Smooth muscle cell (in vitro differentiated cells): ENCODE results near the gene HOXB7. TPM values are rescaled to one million over a fixed set of nuclear protein-coding genes. Genes with fewer than 3 reads are reported as not detected.

Experiments used
- DNase-seq: peaks from one replicate; lab custom pipeline; 2025; ENCODE audit not compliant: unreplicated experiment; lab: John Stamatoyannopoulos, UW
- H2AFZ ChIP-seq: fragments of 200-600 bp; sonication (generic); 2 replicates; pipeline ENCODE4 v1.6.0; 2016; ENCODE audit warnings: antibody characterized with exemption, low read depth, mild to moderate bottlenecking
- H3F3A ChIP-seq: fragments of 200-600 bp; sonication (generic); 2 replicates; pipeline ENCODE4 v1.6.0; 2017; ENCODE audit warnings: antibody characterized with exemption, low read depth
- H3K27ac ChIP-seq: fragments of 200-600 bp; sonication (generic); 2 replicates; pipeline ENCODE4 v1.5.1; 2016; ENCODE audit warnings: low read depth, mild to moderate bottlenecking
- H3K27me3 ChIP-seq: fragments of 200-600 bp; sonication (generic); 2 replicates; pipeline ENCODE4 v1.6.1; 2016; ENCODE audit warnings: low read depth, mild to moderate bottlenecking
- H3K36me3 ChIP-seq: fragments of 200-600 bp; sonication (generic); 2 replicates; pipeline ENCODE4 v1.5.1; 2016; ENCODE audit warnings: low read depth
- H3K4me1 ChIP-seq: fragments of 200-600 bp; sonication (generic); 2 replicates; pipeline ENCODE4 v1.5.1; 2016; ENCODE audit warnings: low read depth
- H3K4me2 ChIP-seq: fragments of 200-600 bp; sonication (generic); 2 replicates; pipeline ENCODE4 v1.6.0; 2016; ENCODE audit warnings: mild to moderate bottlenecking
- H3K4me3 ChIP-seq: fragments of 200-600 bp; sonication (generic); 2 replicates; pipeline ENCODE4 v1.5.1; 2016; ENCODE audit warnings: mild to moderate bottlenecking
- H3K79me2 ChIP-seq: fragments of 200-600 bp; sonication (generic); 2 replicates; pipeline ENCODE4 v1.6.0; 2016; ENCODE audit warnings: low read depth, mild to moderate bottlenecking
- H3K9ac ChIP-seq: fragments of 200-600 bp; sonication (generic); 2 replicates; pipeline ENCODE4 v1.6.0; 2016; ENCODE audit warnings: low read depth
- H3K9me3 ChIP-seq: fragments of 200-600 bp; sonication (generic); replicated peaks from 2 replicates; pipeline ENCODE4 v1.5.1; 2016; ENCODE audit warnings: low read depth
- H4K20me1 ChIP-seq: fragments of 200-600 bp; sonication (generic); 2 replicates; pipeline ENCODE4 v1.6.0; 2016; ENCODE audit warnings: low read depth
- CTCF ChIP-seq: fragments of 200-600 bp; sonication (generic); IDR thresholded peaks from 2 replicates; pipeline ENCODE4 v1.5.1; 2017; ENCODE audit warnings: borderline replicate concordance, mild to moderate bottlenecking, antibody characterized with exemption; ENCODE audit not compliant: insufficient read depth, poor library complexity, severe bottlenecking
- WGBS: methylation state at CpG from one replicate; pipeline ENCODE4 v1.1.7; 2016; ENCODE audit warnings: low lambda C conversion rate; 5-methylcytosine and 5-hydroxymethylcytosine counted together
- polyA plus RNA-seq: library from polyadenylated mRNA; unstranded; fragments of >200 nt; fragmentation: Nextera tagmentation; extraction: Ambion mirVana; gene quantifications from 2 replicates; pipeline ENCODE4 v1.2.1, GENCODE V29; 2016
- total RNA-seq: library from RNA; depleted of rRNA; stranded (reverse); fragments of >200 nt; gene quantifications from 2 replicates; pipeline ENCODE4 v1.2.3, GENCODE V29; 2014

The HOXB7 gene
- total and polyA plus RNA-seq, 2 experiments from 2014 or later, result 16.1 to 29.7 TPM

GRCh38 chr17:48612854-48613691, 2.3 kb upstream of the HOXB7 start:
- H3K4me2 ChIP-seq, result peak overlapping the region; percentile 98
- H4K20me1 ChIP-seq, result peaks cover 23% of the 10 kb centered on the region
- H3K4me3 ChIP-seq, result peak overlapping the region; percentile 69
- H3K27me3 ChIP-seq, result peaks cover 42% of the 10 kb centered on the region
- DNase-seq, result peak; percentile 19
- H3K79me2 ChIP-seq, result peaks cover 65% of the 10 kb centered on the region
- H3K9me3 ChIP-seq, result no peaks in the 10 kb centered on the region
- peak; percentile 7 for TF ChIP-seq CTCF
- H2AFZ ChIP-seq, result peak overlapping the region; percentile 64
- H3K36me3 ChIP-seq, result no peaks in the 10 kb centered on the region
- H3F3A ChIP-seq, result peaks cover 13% of the 10 kb centered on the region
- under 1% methylated on average over 42 of the region's 67 CpGs for WGBS
- peaks cover 7% of the 10 kb centered on the region for H3K4me1 ChIP-seq
- H3K27ac ChIP-seq, result peak overlapping the region; percentile 79
- peak overlapping the region; percentile 61 for H3K9ac ChIP-seq

- Histone ChIP-seq H4K20me1 (peaks cover 16% of the 10 kb centered on the region), H3F3A (peaks cover 13% of the 10 kb centered on the region), H3K9ac (peak overlapping the region; percentile 45), H3K9me3 (no peaks in the 10 kb centered on the region), H3K4me1 (peaks cover 7% of the 10 kb centered on the region), H3K79me2 (peaks cover 65% of the 10 kb centered on the region), H2AFZ (peak overlapping the region; percentile 22), H3K27ac (peak overlapping the region; percentile 79), H3K4me2 (peak overlapping the region; percentile 98), H3K4me3 (peak overlapping the region; percentile 69), H3K36me3 (no peaks in the 10 kb centered on the region), H3K27me3 (peaks cover 36% of the 10 kb centered on the region)
- no peak for DNase-seq
- TF ChIP-seq CTCF, result no peak
- 2% methylated on average over 12 of the region's 15 CpGs for WGBS
These were observed 1.6 kb upstream of the HOXB7 start for GRCh38 chr17:48612456-48612853.

- Histone ChIP-seq H3K4me3 (peak overlapping the region; percentile 69), H3K9me3 (no peaks in the 10 kb centered on the region), H3K4me1 (peaks cover 7% of the 10 kb centered on the region), H3K27ac (peak overlapping the region; percentile 79), H3K79me2 (peaks cover 69% of the 10 kb centered on the region), H3K36me3 (no peaks in the 10 kb centered on the region), H3K9ac (peak overlapping the region; percentile 45), H2AFZ (no peak overlapping the region), H4K20me1 (peaks cover 11% of the 10 kb centered on the region), H3K27me3 (peaks cover 30% of the 10 kb centered on the region), H3F3A (peaks cover 13% of the 10 kb centered on the region), H3K4me2 (peak overlapping the region; percentile 98)
- TF ChIP-seq CTCF, result no peak
- 2% methylated on average over 36 of the region's 36 CpGs for WGBS
- DNase-seq, result no peak
These were observed 1.1 kb upstream of the HOXB7 start for GRCh38 chr17:48611681-48612455.
